NCI-H510A (cell line): ENCODE data around the gene UBXN6.

Experiments used
- DNase-seq: peaks from one replicate; lab custom pipeline; 2025; lab: John Stamatoyannopoulos, UW

Gene UBXN6

GRCh38 chr19:4493929-4494690, 36.5 kb upstream of the UBXN6 start:
- DNase-seq = no peak

- no peak for DNase-seq
These were observed 35.7 kb upstream of the UBXN6 start for GRCh38 chr19:4493104-4493928.

GRCh38 chr19:4492337-4493103, 34.9 kb upstream of the UBXN6 start:
- no peak for DNase-seq

GRCh38 chr19:4491446-4491845, 33.9 kb upstream of the UBXN6 start:
- no peak for DNase-seq

- no peak for DNase-seq
These were observed 30.9 kb upstream of the UBXN6 start for GRCh38 chr19:4488496-4488895.

- no peak for DNase-seq
These were observed 30.0 kb upstream of the UBXN6 start for GRCh38 chr19:4487572-4487971.

- DNase-seq = no peak
These were observed 25.8 kb upstream of the UBXN6 start for GRCh38 chr19:4483385-4483784.

- DNase-seq = no peak
These were observed 25.2 kb upstream of the UBXN6 start for GRCh38 chr19:4482721-4483364.

- DNase-seq = no peak
These were observed 19.6 kb upstream of the UBXN6 start for GRCh38 chr19:4477034-4477801.

- DNase-seq = peak; percentile 75
These were observed 17.0 kb upstream of the UBXN6 start for GRCh38 chr19:4474514-4475022.

- DNase-seq = no peak
These were observed 16.3 kb upstream of the UBXN6 start for GRCh38 chr19:4473763-4474513.

- no peak for DNase-seq
These were observed 15.6 kb upstream of the UBXN6 start for GRCh38 chr19:4473011-4473762.

- no peak for DNase-seq
These were observed 14.8 kb upstream of the UBXN6 start, which contains the start of gene HDGFL2 for GRCh38 chr19:4472174-4472974. Gene HDGFL2, plus strand, starts transcription at chr19:4472297. Its CDS starts 54 bp downstream, at chr19:4472351.

- DNase-seq = peak; percentile 100
These were observed 14.0 kb upstream of the UBXN6 start for GRCh38 chr19:4471403-4472173.

GRCh38 chr19:4467835-4468234, 10.2 kb upstream of the UBXN6 start:
- no peak for DNase-seq

- DNase-seq = no peak
These were observed 7.4 kb upstream of the UBXN6 start for GRCh38 chr19:4464815-4465581.
